ENCODE measurements around the gene COL13A1. TPM values are rescaled to one million over a fixed set of nuclear protein-coding genes. Genes with fewer than 3 reads are reported as not detected.

Gene COL13A1
- total RNA-seq, 4 donors from 2014 or later = 0.19 to 6.9 (median 2.4) TPM

- intact Hi-C loops (cut with DNase I; ENCODE audit: low total_unique reads) = no loop called here
- in situ Hi-C loops (cut with MboI; ENCODE audit: low sequenced_read_pairs in 4 of 4) = no loop called here
- ATAC-seq = no peak
Measured at GRCh38 chr10:69955897-69956740, 154.4 kb downstream of the COL13A1 start.

DNA sequence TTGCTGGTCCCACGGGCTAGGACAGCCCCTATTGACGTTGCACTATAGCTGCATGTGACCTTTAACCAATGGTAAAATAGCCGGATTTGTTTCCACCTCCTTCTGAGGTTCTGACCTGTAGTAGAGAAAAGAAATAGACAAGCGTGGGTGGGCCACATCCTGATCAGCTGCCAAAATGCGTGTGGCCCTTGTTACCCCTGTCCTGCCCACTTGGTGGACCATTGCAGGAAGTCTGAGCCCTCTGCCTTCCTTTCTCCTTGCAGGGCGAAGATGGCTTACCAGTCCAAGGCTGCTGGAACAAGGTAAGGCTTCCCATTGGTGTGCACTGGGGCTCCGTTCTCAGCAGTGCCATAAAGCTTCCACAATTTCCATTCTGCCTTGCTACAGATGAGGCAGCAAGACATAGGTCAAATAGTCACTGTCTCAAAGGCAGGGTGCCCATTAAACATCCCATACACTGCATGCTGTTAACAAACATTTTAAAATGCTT is 155.1 kb downstream of the COL13A1 start:
- no peaks in the 10 kb centered on the region for H3K4me1 ChIP-seq
- DNase-seq = no peak
- in situ Hi-C loops (cut with MboI; ENCODE audit: low sequenced_read_pairs in 4 of 4) = no loop called here
- H3K9me3 ChIP-seq = no peaks in the 10 kb centered on the region
- intact Hi-C loops (cut with DNase I; ENCODE audit: low total_unique reads) = no loop called here
- H3K4me3 ChIP-seq = no peak overlapping the region
- no peaks in the 10 kb centered on the region for H3K36me3 ChIP-seq
- no peak for TF ChIP-seq POLR2A (IDR thresholded peaks at IDR 0.05)
- no peak overlapping the region for H3K27ac ChIP-seq
- H3K27me3 ChIP-seq = no peaks in the 10 kb centered on the region
- ATAC-seq = no peak

More at GRCh38 chr10:69955897-69956740, 154.4 kb downstream of the COL13A1 start:
- Histone ChIP-seq H3K4me3 (no peak overlapping the region), H3K27me3 (no peaks in the 10 kb centered on the region), H3K27ac (no peak overlapping the region), H3K9me3 (no peaks in the 10 kb centered on the region), H3K36me3 (no peaks in the 10 kb centered on the region), H3K4me1 (no peaks in the 10 kb centered on the region)
- DNase-seq = no peak
- no peak for TF ChIP-seq POLR2A (IDR thresholded peaks at IDR 0.05)
- TF ChIP-seq, protein P1, sequence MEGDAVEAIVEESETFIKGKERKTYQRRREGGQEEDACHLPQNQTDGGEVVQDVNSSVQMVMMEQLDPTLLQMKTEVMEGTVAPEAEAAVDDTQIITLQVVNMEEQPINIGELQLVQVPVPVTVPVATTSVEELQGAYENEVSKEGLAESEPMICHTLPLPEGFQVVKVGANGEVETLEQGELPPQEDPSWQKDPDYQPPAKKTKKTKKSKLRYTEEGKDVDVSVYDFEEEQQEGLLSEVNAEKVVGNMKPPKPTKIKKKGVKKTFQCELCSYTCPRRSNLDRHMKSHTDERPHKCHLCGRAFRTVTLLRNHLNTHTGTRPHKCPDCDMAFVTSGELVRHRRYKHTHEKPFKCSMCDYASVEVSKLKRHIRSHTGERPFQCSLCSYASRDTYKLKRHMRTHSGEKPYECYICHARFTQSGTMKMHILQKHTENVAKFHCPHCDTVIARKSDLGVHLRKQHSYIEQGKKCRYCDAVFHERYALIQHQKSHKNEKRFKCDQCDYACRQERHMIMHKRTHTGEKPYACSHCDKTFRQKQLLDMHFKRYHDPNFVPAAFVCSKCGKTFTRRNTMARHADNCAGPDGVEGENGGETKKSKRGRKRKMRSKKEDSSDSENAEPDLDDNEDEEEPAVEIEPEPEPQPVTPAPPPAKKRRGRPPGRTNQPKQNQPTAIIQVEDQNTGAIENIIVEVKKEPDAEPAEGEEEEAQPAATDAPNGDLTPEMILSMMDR (IDR thresholded peaks at IDR 0.05 in 4 of 5, conservative IDR thresholded peaks at IDR 0.05 in 1 of 5) = no peak

DNA sequence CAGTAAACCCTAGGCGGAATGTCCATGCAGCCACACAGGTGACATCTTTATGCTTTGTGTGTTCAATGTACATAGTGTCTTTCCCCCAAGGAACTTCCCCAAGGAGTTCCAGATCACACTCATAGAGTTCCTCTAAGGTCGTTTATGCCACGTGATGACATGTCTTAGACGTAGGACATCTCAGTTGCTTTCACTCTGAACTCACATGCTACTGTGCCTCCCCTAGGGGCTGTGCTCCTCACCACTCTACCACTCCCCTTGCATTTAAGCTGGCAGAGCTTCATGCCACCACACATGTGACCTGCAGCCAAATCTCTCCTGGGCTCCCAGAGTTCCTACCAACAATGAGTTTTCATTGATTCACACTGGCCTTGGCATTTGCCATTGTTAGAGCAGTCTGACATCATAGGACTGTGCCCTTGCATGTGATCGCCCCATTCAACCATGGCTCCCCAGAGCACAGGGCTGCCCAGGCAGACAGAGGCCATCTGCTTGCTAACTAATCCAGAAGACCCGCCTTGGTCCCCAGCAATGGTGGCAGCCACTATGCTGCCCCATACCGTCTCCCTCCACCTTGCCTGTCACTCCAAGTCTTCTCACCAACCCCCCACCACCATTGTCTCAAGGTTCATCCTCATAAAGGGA is 155.7 kb downstream of the COL13A1 start:
- Histone ChIP-seq H3K9me3 (no peaks in the 10 kb centered on the region), H3K27ac (no peak overlapping the region), H3K36me3 (no peaks in the 10 kb centered on the region), H3K4me3 (no peak overlapping the region), H3K27me3 (no peaks in the 10 kb centered on the region), H3K4me1 (no peaks in the 10 kb centered on the region)
- in situ Hi-C loops (cut with MboI; ENCODE audit: low sequenced_read_pairs in 4 of 4) = no loop called here
- DNase-seq (no peak), ATAC-seq (no peak)
- no peak for TF ChIP-seq POLR2A (IDR thresholded peaks at IDR 0.05)
- TF ChIP-seq, protein P1 (IDR thresholded peaks at IDR 0.05 in 4 of 5, conservative IDR thresholded peaks at IDR 0.05 in 1 of 5) = no peak
- intact Hi-C loops (cut with DNase I; ENCODE audit: low total_unique reads) = no loop called here

DNA sequence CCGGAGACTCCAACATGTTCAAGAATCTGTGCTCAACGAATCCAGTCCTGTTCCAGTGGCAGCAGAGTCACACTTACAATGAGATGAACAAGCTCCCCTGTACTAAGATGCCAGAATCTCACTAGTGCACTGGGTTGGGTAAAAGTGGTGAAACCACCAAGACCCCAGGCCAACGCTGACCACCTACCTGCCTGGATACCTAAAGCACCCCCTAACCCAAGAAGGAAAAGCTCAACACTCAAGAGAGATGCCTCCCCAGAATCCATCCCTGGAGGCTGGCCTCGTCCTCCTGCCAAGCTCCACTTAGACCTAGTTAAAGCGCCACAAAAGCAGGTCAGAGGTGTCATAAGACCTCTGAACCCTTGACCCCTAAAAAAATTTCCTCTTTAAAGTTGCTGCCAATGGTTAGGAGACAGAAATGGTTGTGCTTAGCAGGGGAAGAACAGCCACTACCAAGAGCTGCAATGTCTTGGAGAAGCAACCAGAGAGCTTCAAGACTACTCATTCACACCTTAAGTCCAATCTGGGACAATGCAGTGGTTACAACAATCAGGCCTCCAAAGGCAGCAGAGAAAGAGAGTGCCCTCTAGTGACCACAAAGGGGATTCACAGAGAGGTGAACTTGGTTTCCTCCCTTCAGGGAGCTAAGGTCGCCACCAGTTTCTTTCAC is 156.3 kb downstream of the COL13A1 start:
- H3K9me3 ChIP-seq = no peaks in the 10 kb centered on the region
- H3K27ac ChIP-seq = no peak overlapping the region
- in situ Hi-C loops (cut with MboI; ENCODE audit: low sequenced_read_pairs in 4 of 4) = no loop called here
- H3K27me3 ChIP-seq = no peaks in the 10 kb centered on the region
- DNase-seq (no peak), ATAC-seq (peak in 1 of 2 donors; percentile 68)
- TF ChIP-seq POLR2A (IDR thresholded peaks at IDR 0.05) = no peak
- TF ChIP-seq, protein P1 (IDR thresholded peaks at IDR 0.05 in 4 of 5, conservative IDR thresholded peaks at IDR 0.05 in 1 of 5) = peak in 3 of 5 experiments; percentile 27 to 70 (median 56)
- intact Hi-C loops (cut with DNase I; ENCODE audit: low total_unique reads) = no loop called here
- H3K36me3 ChIP-seq = no peaks in the 10 kb centered on the region
- no peaks in the 10 kb centered on the region for H3K4me1 ChIP-seq
- H3K4me3 ChIP-seq = no peak overlapping the region

DNA sequence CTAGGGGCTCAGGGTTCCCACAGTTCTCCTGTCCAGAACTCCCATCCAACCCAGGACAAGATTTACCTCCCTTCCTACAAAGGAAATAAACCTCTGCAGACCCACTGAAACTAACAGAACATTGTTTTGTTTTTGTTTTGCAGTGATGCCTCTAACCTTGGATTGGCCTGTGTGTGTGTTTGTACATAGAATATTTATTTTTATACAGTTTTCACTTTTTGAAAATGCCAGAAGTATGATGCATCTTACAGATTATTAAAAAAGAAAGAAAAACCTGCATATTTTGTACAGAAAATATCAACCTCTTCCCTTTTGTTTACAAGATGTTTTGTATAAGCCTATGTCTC is 156.8 kb downstream of the COL13A1 start:
- Histone ChIP-seq H3K9me3 (no peaks in the 10 kb centered on the region), H3K27me3 (no peaks in the 10 kb centered on the region), H3K4me3 (no peak overlapping the region), H3K4me1 (no peaks in the 10 kb centered on the region), H3K36me3 (no peaks in the 10 kb centered on the region), H3K27ac (no peak overlapping the region)
- ATAC-seq = no peak
- no peak for TF ChIP-seq POLR2A (IDR thresholded peaks at IDR 0.05)
- TF ChIP-seq, protein P1 (IDR thresholded peaks at IDR 0.05 in 4 of 5, conservative IDR thresholded peaks at IDR 0.05 in 1 of 5) = peak in 1 of 5 experiments; percentile 5
- in situ Hi-C loops (cut with MboI; ENCODE audit: low sequenced_read_pairs in 4 of 4) = no loop called here
- intact Hi-C loops (cut with DNase I; ENCODE audit: low total_unique reads) = no loop called here
- no peak for DNase-seq
